Amygdala (tissue), 56 donors: Measurements from ENCODE around the gene CYP2A6.
A peak's percentile ranks its signal among the peaks of the same experiment; 100 is the strongest.
"Not testable (repeated sequence)": the region's sequence is repeated elsewhere in the genome, so short reads cannot be mapped to it uniquely, and the experiment has no call there.

Experiments
- DNase-seq, 56 donors: peaks; one replicate each; lab custom pipeline; 2025; lab: John Stamatoyannopoulos, UW

Gene CYP2A6

DNA sequence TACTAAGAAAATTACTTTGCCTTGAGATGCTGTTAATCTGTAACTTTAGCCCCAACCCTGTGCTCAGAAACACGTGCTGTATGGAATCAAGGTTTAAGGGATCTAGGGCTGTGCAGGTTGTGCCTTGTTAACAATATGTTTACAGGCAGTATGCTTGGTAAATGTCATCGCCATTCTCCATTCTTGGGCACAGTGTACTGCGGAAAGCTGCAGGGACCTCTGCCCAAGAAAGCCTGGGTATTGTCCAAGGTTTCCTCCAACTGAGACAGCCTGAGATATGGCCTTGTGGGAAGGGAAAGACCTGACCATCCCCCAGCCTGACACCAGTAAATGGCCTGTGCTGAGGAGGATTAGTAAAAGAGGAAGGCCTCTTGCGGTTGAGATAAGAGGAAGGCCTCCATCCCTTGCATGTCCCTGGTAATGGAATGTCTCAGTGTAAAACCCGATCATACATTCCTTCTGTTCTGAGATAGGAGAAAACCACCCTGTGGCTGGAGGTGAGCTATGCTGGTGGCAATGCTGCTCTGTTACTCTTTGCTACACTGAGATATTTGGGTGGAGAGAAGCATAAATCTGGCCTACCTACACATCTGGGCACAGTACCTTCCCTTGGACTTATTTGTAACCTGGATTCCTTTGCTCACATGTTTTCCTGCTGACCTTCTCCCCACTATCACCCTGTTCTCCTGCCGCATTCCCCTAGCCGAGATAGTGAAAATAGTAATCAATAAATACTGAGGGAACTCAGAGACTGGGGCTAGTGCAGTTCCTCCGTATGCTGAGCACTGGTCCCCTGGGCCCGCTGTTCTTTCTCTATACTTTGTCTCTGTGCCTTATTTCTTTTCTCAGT lies 27.3 kb downstream of the CYP2A6 start:
- DNase-seq, result peak in 2 of 56 donors; percentile 26 to 32

GRCh38 chr19:40822161-40822560 lies 28.1 kb downstream of the CYP2A6 start:
- DNase-seq, result no peak

DNA sequence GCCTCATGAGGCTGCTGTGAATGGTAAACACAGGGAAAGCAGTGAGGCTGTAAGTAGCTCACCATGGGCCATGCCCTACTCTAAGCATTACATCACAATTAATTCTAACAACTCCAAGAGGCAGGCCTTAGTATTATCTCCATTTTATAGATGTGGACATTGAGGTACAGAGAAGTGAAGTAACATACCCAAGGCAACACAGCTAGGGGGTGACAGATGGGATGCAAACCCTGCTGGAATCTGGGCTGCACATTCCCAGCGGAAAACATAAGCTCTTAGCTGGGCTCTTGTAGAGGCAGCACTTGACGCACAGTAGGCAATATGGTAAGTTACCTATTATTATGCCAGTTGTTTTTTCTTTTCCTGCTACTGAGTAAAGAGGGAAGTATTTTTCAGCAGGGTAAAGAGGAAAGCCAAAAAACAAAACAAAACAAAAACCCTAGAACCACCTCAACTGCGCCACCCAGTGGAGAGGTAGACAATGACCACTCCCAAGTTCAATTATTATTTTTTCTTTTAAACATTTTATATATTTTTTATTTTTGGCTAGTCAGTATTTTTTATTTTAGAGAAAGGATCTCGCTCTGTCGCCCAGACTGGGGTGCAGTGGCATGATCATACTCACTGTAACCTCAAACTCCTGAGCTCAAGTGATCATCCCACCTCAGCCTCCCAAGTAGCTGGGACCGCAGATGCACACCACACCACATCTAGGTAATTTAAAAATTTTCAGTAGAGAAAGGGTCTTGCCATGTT lies 30.6 kb downstream of the CYP2A6 start:
- DNase-seq, result peak in 5 of 56 donors; percentile 13 to 50 (median 29)

DNA sequence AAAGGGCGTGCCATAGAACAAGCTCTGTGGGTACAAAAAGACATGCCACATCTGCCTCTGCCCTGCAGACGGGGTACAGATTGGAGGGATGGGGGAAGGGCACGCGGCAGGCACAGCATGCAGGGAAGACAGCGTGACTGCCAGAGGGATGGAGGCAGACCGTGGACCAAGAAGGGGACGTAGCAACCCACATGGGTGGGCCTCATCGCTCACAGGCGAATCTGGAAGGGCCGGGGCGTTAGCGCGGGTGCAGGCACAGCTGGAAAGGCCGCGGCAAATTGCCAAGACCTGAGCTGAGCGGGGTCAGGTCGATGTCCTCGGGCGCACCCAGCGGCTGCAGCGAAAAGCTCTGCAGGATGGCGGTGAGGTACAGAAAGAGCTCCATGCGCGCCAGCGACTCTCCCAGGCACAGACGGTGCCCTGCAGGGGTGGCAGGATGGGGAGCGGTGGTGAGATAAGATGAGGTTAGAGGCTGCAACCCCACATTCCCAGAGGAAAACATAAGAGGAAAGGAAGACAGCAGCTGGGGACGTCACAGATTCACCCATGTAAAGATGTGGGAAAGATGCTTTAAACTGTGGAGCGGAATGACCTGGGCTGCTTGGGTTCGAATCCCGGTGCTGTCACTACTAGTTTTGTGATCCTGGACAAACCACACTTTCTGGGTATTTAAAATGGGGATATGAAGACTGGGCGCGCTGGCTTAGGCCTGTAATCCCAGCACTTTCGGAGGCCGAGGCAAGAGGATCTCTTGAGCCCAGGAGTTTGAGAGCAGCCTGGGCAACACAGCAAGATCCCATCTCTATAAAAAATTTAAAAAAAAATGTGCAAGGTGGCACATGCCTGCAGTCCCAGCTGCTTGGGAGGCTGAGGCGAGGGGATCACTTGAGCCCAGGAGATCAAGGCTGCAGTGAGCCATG lies 31.5 kb downstream of the CYP2A6 start:
- peak in 29 of 56 donors; percentile 25 to 68 (median 50) for DNase-seq

GRCh38 chr19:40815223-40815622 lies 35.0 kb downstream of the CYP2A6 start:
- DNase-seq, result no peak

- DNase-seq, result peak in 1 of 56 donors; percentile 34
Observed at GRCh38 chr19:40813182-40813581, 37.1 kb downstream of the CYP2A6 start.

GRCh38 chr19:40812571-40812970 lies 37.7 kb downstream of the CYP2A6 start:
- DNase-seq, result not testable (repeated sequence)

GRCh38 chr19:40811478-40812341 lies 38.5 kb downstream of the CYP2A6 start:
- peak in 6 of 56 donors; percentile 21 to 35 (median 30) for DNase-seq

- peak in 50 of 56 donors; percentile 33 to 85 (median 68) for DNase-seq
Observed at GRCh38 chr19:40810649-40811408, 39.4 kb downstream of the CYP2A6 start.

DNA sequence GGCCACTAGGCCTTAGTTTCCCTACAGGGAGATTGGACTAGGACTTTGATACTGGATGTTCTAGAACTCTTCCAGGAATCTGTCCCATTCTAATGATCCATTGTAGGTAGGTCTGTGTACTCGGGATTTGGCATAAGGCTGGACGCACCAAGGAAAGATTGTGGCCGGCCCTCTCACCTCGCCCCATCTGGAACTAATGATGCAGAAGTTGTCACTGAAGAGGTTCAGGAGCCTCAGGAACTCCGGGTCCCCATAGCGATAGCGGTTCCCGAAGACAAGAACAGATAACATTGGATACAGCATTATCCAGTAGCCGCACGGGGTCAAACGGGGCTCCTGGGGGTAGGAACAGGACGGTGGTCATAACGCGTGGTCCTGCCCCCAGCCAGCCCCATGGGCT lies 40.1 kb downstream of the CYP2A6 start:
- no peak for DNase-seq

DNA sequence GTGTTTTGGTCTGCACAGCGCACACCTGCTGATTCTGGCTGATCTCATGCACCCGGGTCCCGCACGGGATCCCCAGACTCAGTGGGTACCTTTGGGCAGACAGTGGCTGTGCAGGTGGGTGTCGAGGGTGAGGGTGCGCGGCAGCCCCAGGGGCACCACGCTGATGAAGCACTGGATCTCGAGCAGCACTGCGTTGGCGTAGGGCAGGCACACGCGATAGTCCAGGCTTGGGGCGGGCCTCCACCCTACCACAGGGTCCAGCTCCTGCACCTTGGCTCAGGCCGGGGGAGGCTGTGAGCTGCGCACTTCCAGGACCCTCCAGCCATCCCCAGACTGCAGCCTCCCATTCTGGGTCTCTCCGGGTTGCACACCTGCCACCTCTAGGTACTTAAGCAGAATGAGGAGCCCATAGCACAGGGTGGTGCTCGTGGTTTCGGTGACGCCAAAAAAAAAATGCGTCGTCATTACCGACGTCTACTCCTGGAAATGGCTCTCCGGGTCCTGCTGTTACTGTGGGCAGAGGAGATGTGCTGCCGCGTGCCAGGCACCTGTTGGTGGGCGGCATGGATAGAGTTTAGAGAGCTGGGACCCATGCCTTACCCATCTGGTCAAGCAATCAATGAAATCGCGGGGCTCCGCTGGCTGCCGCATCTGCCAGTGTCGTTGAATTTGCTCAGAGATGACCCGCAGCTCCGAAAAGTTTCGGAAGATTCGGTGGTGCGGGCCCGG lies 40.7 kb downstream of the CYP2A6 start:
- no peak for DNase-seq

DNA sequence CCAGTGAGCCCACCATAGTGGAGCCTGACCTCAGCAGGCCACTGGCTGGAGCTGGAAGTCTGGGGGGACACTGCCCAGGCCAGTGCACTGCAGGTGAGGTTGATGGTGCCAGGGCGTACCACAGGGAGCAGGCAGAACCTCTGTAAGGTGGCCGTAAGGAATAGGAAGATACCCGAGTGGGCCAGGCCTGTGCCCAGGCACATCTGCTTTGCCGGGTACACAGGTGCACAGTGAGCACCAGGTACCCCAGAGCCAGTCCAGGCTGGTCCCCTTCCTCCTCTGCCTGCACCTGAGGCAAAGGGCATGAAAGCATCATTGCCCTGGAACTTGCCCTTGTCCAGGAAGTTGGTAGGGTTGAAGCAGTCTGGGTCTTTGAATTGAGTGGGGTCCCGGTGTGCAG lies 41.8 kb downstream of the CYP2A6 start:
- DNase-seq, result no peak

GRCh38 chr19:40808021-40808325 lies 42.3 kb downstream of the CYP2A6 start:
- DNase-seq, result no peak

DNA sequence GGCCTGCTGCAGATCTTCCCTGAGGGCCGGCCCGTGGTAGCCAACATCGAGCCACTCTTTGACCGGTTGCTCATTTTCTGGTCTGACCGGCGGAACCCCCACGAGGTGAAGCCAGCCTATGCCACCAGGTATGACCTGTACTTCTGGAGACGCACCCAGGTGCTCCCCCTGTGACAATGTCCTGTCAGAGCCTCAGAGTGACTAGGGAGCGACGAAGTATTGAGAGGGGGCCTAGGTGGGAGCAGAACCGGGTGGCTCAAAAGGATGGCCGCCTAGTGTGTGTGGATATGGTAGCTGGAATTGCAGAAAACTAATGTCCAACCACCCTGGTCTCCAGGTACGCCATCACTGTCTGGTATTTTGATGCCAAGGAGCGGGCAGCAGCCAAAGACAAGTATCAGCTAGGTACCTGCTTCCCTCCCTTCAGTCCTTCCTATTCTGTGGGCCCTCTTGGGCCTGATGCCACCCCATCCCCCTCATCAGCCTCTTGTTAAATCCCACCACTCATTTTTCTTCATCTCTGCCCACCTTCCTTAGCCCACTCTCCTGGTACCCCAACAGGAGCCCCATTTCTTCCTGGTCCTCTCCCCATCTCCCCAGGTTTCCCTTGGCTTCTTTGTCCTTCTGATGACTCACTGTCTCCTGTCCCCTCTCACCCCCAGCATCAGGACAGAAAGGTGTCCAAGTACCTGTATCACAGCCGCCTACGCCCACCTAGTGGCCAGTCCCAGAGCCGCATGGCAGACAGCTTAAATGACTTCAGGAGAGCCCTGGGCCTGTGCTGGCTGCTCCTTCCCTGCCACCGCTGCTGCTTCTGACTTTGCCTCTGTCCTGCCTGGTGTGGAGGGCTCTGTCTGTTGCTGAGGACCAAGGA lies 42.9 kb downstream of the CYP2A6 start:
- no peak for DNase-seq

DNA sequence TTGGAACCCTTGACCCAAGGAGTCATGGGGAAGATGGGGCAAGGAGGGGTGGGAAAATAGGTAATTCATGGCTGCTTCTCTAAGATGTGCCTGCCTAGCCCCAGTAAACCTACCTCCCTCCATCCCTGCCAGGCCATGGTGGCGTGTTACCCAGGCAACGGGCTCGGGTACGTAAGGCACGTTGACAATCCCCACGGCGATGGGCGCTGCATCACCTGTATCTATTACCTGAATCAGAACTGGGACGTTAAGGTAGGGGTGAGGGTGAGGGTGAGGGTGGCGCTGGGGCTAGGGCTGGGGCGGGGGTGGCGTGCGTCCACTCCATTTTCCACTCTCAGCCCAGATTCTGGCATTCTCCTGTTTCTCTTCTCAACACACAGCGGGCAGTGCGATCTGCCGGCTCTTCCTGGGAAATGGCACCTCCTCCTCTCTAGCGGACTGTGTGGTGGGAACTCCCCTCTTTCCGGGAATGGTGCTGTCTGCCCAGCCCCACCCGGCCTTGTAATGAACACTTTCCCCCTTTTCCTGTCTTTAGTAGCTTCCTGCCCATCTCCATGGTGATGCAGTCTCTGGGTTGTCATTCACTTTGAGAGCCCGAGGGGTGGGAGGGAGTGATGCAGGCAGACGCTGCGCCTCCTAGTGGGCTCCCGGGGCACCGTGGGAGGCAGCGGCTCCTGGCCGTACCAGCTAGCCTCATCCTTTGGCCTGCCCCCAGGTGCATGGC lies 43.7 kb downstream of the CYP2A6 start:
- DNase-seq, result peak in 54 of 56 donors; percentile 35 to 96 (median 86)

DNA sequence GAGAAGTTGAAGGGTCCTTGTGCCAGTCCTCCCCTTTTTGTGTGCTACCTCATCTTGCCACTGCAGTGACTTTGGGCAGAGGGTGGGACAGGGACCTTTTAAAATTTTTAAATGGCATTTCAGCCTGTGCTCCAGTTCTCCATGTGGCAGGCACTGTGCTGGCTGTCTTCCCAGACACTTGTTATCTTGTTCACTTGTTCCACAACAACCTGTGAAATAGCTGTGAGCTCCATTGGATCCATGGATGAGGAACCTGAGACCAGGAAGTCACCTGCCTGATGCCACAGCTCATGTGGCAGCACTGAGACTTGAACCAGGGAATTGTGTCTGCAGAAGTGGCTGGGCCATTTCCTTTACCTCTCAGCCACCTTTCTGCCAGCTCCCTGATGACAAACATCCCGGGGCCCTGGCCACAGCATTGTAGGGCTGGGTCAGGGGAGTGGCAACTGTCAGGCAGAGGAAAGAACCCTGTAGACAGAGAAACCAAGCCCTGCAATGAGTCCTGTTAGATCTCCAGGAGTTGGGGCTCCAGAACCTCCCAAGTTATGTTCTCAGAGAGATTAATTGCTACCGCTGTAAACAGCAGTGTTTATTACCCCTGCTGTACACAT lies 44.9 kb downstream of the CYP2A6 start:
- DNase-seq, result no peak
